Immature natural killer cell (primary cell): ENCODE results near the gene ANAPC7. TPM values are rescaled to one million over a fixed set of nuclear protein-coding genes. Genes with fewer than 3 reads are reported as not detected.
A peak's percentile ranks its signal among the peaks of the same experiment; 100 is the strongest.
"Not testable (repeated sequence)": the region's sequence is repeated elsewhere in the genome, so short reads cannot be mapped to it uniquely, and the experiment has no call there.

Source experiments
- DNase-seq, 3 donors: peaks; one replicate each; pipeline ENCODE4 v3.0.0; 2022; ENCODE audit warnings: mixed read lengths in 1 of 3
- H3K27ac Mint-ChIP-seq, 6 donors: one replicate each; pipeline ENCODE4 v1.8.0; 2020; ENCODE audit warnings: mixed read lengths in 6 of 6, mild to moderate bottlenecking in 5 of 6, inconsistent platforms in 4 of 6, moderate library complexity in 3 of 6
- H3K27me3 Mint-ChIP-seq, 3 donors: one replicate each; pipeline ENCODE4 v1.8.0; 2020 to 2021; ENCODE audit warnings: low read depth in 3 of 3, mild to moderate bottlenecking in 3 of 3, mixed read lengths in 3 of 3, moderate library complexity in 3 of 3, inconsistent platforms in 1 of 3
- H3K36me3 Mint-ChIP-seq, 3 donors: one replicate each; pipeline ENCODE4 v1.8.0; 2020; ENCODE audit warnings: mixed read lengths in 3 of 3, inconsistent platforms in 2 of 3, mild to moderate bottlenecking in 2 of 3
- H3K4me1 Mint-ChIP-seq, 2 donors: one replicate each; pipeline ENCODE4 v1.8.0; 2020; ENCODE audit warnings: inconsistent platforms in 2 of 2, mild to moderate bottlenecking in 2 of 2, mixed read lengths in 2 of 2, moderate library complexity in 1 of 2
- H3K4me3 Mint-ChIP-seq, 5 donors: one replicate each; pipeline ENCODE4 v1.8.0; 2020; ENCODE audit warnings: mild to moderate bottlenecking in 5 of 5, mixed read lengths in 5 of 5, inconsistent platforms in 3 of 5, moderate library complexity in 3 of 5
- H3K9me3 Mint-ChIP-seq, 6 donors: one replicate each; pipeline ENCODE4 v1.8.0; 2020; ENCODE audit warnings: mild to moderate bottlenecking in 6 of 6, mixed read lengths in 6 of 6, inconsistent platforms in 4 of 6, moderate library complexity in 3 of 6
- polyA plus RNA-seq, 3 donors: library from polyadenylated mRNA; unstranded; fragments of 300-500 nt; fragmentation: Illumina TruSeq; gene quantifications; one replicate each; pipeline ENCODE4 v1.2.3, GENCODE V29; 2021

Gene ANAPC7
- polyA plus RNA-seq, 3 donors from 2014 or later, result 11.0 to 26.4 (median 24.8) TPM

DNA sequence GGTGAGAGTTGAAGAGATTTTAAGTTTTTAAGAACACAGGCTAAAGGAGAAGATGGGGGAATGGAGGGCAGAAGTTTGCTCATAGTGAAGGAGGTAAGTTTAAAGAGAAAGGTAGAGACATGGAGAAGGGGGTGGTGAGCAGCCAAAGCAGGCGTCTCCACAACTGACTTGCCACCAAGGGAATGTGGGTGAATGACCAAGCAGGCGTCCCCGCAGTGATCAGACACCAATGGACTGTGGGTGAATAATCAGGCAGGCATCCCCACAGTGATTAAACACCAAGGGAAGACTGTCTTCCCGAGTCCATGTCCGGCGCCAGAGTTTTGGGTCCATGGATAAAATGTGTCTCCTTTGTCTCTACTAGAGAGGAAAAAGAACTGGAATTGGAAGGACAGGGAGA, 6.6 kb upstream of the ANAPC7 start:
- not testable (repeated sequence) for H3K9me3 Mint-ChIP-seq

DNA sequence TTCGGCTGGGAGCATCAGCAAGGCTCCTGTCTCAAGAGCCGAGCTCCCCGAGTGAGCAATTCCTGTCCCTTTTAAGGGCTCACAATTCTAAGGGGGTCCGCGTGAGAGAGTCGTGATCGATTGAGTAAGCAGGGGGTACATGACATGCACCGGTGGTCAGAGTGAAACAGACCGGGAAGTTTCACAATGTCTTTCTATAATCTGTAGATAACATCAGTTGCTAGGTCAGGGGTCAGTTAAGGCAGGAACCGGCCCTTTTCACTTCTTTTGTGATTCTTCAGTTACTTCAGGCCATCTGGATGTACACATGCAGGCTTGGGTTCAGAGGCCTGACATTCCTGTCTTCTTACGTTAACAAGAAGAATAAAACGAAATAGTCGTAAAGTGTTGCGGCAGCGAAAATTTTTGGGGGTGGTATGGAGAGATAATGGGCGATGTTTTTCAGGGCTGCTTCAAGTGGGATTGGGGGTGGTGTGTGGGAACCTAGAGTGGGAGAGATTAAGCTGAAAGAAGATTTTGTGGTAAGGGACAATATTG, 1.7 kb upstream of the ANAPC7 start:
- H3K27me3 Mint-ChIP-seq, result peaks cover 5 to 11% (median 8%) of the 10 kb centered on the region in 3 donors
- not testable (repeated sequence) for H3K9me3 Mint-ChIP-seq, H3K36me3 Mint-ChIP-seq, H3K4me3 Mint-ChIP-seq, H3K27ac Mint-ChIP-seq, DNase-seq
- H3K4me1 Mint-ChIP-seq, result peaks cover 21 to 31% of the 10 kb centered on the region in 2 donors

More for the DNA sequence above, 6.6 kb upstream of the ANAPC7 start:
- not testable (repeated sequence) for DNase-seq, H3K27ac Mint-ChIP-seq, H3K4me1 Mint-ChIP-seq, H3K4me3 Mint-ChIP-seq, H3K27me3 Mint-ChIP-seq, H3K36me3 Mint-ChIP-seq

DNA sequence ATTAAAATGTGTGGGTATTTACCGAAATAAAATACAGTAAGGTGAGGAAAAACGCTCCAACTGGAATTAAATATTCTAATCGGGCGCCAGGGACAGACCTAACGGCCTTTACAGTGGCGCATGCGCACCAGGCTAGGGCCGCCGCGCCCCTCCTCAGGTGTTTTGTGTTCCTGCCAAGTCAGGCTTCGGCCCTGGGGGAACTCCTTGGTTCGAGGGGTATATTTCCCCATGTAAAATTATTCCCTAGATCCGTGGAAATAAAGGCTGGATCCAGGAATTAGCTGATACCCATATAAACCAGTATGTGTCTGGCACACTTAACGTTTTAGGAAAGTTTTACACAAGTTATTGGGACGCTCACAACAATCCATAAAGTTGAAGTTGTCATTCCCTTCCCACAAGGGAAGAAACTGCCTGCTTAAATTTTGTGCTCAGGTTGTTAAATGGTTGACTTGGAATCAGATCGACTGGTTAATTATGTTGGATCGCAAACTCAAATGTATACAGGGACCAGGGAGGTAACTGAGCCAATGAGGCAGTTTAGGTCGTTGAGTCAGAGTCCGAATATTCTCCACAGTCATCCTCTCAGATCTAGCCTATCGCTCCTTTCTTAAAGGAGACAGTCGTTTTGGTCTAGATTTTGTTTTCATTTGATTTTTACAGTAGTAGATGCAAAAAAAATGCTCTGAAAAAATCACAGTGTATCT, 621 bp upstream of the ANAPC7 start:
- H3K4me3 Mint-ChIP-seq, result peak overlapping the region in 4 of 5 donors; percentile 96 to 100 (median 100)
- peaks cover 5 to 9% (median 8%) of the 10 kb centered on the region in 3 donors for H3K27me3 Mint-ChIP-seq
- H3K4me1 Mint-ChIP-seq, result peaks cover 25 to 35% of the 10 kb centered on the region in 2 donors
- H3K36me3 Mint-ChIP-seq, result no peaks in the 10 kb centered on the region
- peak overlapping the region; percentile 98 to 99 (median 98) for H3K27ac Mint-ChIP-seq
- peak; percentile 77 to 82 (median 82) for DNase-seq
- no peaks in the 10 kb centered on the region for H3K9me3 Mint-ChIP-seq

DNA sequence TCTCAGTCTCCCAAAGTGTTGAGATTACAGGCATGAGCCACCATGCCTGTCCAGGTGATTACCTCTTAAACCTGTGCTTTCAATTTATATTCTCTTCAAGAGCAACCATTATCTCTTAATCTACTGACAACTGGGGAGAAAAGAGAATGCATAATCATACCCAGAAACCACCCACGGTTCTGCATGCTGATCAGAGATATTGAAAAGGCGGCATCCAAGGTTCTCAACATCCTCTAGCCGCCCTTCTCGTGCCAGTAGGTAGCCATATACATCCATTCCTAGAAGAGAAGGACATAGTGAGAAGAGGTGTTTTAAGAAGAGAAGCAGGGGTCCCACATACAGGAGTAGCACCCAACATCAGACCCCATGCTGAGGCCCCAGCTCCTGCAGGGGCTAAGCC, 20.8 kb downstream of the ANAPC7 start:
- peaks cover 0 to 5% (median 1%) of the 10 kb centered on the region in 3 donors for H3K27me3 Mint-ChIP-seq
- no peak overlapping the region for H3K27ac Mint-ChIP-seq
- H3K9me3 Mint-ChIP-seq, result no peaks in the 10 kb centered on the region
- DNase-seq, result no peak
- peaks cover 25 to 45% (median 37%) of the 10 kb centered on the region in 3 donors for H3K36me3 Mint-ChIP-seq
- no peak overlapping the region for H3K4me3 Mint-ChIP-seq
- H3K4me1 Mint-ChIP-seq, result peaks cover 3 to 7% of the 10 kb centered on the region in 2 donors

DNA sequence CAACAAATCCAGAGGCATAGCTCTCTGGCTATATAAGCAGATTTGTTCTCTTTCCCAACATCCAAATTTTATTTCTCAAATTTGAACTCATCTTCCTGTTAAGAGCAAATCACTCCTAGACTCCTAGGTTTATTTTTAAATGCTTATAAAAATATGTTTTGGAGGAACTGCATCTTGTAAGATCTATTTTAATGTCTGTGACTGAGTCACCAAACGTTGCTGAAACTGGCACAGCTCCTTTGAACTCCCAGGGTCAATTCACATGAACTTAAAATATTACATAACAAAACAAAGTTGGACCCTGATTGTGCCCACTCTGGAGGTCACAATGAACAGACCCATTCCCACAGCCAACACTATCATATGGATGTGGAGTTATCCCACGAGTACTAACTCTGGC, 23.9 kb downstream of the ANAPC7 start:
- Mint-ChIP-seq H3K27ac (no peak overlapping the region), H3K4me3 (no peak overlapping the region), H3K9me3 (no peaks in the 10 kb centered on the region), H3K4me1 (no peaks in the 10 kb centered on the region), H3K36me3 (peaks cover 18 to 47% (median 34%) of the 10 kb centered on the region in 3 donors), H3K27me3 (peaks cover 0 to 1% (median 0%) of the 10 kb centered on the region in 3 donors)
- no peak for DNase-seq

DNA sequence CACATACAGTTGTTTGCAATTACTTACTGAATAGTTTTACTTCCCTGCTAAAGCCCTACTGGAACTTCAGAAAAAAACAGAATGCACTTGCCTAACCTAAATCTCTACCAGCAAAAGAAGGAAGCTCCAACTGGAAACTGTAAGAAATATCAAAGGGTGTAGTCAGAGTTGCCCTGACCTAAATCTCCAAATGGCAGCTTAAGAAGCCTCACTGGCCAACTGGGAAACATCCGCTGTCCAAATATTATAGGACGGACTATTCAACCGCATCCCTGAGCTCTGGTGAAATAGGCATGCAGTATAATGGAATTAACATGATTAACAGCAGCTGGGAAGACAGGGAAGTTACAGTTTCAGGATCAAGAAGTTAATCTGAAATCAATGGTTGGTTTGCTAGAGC, 24.3 kb downstream of the ANAPC7 start:
- H3K27ac Mint-ChIP-seq, result peak overlapping the region in 1 of 6 donors; percentile 47

DNA sequence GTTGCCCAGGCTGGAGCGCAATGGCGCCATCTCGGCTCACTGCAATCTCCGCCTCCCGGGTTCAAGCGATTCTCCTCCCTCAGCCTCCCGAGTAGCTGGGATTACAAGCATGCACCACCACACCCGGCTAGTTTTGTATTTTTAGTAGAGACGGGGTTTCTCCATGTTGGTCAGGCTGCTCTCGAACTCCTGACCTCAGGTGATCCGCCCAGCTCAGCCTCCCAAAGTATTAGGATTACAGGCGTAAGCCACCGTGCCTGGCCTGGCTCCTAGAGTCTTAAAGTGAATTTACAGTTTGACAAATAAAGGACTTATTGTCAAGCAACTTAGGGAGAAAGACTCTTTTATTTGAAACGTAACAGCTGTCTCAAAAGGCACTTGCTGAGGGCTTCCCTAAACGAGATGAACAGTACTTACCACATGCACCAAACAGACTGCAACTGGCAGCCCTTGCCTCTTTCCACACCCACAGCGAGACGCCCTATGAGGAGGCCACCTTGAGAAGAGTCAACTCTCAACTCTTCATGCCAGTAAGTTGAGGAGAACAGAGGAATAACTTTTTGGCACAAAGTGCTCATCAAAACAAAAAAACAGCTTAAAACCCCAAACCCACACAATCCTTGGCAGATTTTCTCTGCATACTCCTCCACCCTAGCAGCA, 25.2 kb downstream of the ANAPC7 start:
- Mint-ChIP-seq H3K27ac (peak overlapping the region in 1 of 6 donors; percentile 40), H3K36me3 (peaks cover 18 to 55% (median 34%) of the 10 kb centered on the region in 3 donors)
- not testable (repeated sequence) for H3K4me1 Mint-ChIP-seq, H3K9me3 Mint-ChIP-seq, DNase-seq, H3K4me3 Mint-ChIP-seq, H3K27me3 Mint-ChIP-seq

More for the DNA sequence above, 24.3 kb downstream of the ANAPC7 start:
- no peak for DNase-seq
- H3K4me3 Mint-ChIP-seq, result no peak overlapping the region
- peaks cover 18 to 51% (median 34%) of the 10 kb centered on the region in 3 donors for H3K36me3 Mint-ChIP-seq
- peaks cover 0 to 1% (median 0%) of the 10 kb centered on the region in 3 donors for H3K27me3 Mint-ChIP-seq
- H3K9me3 Mint-ChIP-seq, result no peaks in the 10 kb centered on the region
- peaks cover 0 to under 1% of the 10 kb centered on the region in 2 donors for H3K4me1 Mint-ChIP-seq

DNA sequence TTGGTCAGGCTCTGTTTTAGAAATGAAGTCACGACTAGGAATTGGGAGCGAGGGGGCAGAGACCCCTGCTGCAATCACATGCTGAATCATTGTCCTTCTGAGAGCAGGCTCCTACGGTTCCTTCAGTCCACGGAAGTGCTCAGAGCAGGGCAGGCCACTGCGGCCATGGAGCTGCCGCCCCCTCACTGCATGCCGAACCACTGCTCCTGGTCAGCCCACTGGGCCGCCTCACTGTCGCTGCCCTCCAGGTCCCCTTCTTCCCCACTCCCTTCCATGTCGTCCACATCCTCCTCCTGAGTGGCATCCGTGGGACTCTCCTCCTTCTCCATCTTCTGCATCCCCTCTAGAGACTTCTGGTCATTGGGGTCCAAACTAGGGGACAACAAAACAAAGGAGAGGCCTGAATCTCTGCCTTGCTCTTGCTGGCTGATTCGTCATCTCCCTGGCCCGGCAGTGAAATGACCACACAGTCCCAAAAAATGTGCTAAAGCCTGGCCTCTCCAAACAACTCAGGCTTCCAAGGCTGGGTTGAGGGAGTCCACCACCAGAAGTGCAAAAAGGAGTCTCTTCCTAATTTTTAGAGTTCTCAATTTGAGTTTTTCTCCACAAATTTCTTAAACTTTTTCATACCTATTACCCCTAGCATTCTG, 29.4 kb downstream of the ANAPC7 start:
- Mint-ChIP-seq H3K27ac (peak overlapping the region in 2 of 6 donors; percentile 25 to 44), H3K9me3 (no peaks in the 10 kb centered on the region), H3K36me3 (peaks cover 13 to 36% (median 24%) of the 10 kb centered on the region in 3 donors), H3K4me1 (peaks cover 0 to 7% of the 10 kb centered on the region in 2 donors), H3K4me3 (no peak overlapping the region), H3K27me3 (no peaks in the 10 kb centered on the region)
- DNase-seq, result no peak

DNA sequence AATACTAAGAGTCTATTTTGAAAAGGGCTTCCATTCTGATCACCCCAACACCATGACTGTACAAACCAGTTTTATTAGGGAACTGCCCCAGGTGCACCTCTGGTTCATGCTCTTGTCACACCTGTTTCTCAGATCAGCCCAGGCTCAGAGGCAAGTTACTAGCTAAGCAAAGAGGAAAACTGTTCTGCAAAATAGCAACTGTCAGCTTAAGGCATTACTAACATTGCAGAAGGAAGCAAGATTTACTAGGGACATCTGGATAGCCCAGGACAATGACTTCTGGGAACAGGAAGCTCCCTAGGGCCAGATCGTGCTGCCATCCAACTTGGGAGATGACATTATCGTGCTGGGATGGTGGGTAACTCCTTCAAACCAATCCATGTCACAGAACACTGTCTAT, 30.1 kb downstream of the ANAPC7 start:
- H3K36me3 Mint-ChIP-seq, result peaks cover 10 to 37% (median 22%) of the 10 kb centered on the region in 3 donors
- H3K4me3 Mint-ChIP-seq, result no peak overlapping the region
- DNase-seq, result no peak
- no peaks in the 10 kb centered on the region for H3K9me3 Mint-ChIP-seq
- H3K27ac Mint-ChIP-seq, result peak overlapping the region in 1 of 6 donors; percentile 44
- H3K4me1 Mint-ChIP-seq, result peaks cover 0 to 7% of the 10 kb centered on the region in 2 donors
- no peaks in the 10 kb centered on the region for H3K27me3 Mint-ChIP-seq

DNA sequence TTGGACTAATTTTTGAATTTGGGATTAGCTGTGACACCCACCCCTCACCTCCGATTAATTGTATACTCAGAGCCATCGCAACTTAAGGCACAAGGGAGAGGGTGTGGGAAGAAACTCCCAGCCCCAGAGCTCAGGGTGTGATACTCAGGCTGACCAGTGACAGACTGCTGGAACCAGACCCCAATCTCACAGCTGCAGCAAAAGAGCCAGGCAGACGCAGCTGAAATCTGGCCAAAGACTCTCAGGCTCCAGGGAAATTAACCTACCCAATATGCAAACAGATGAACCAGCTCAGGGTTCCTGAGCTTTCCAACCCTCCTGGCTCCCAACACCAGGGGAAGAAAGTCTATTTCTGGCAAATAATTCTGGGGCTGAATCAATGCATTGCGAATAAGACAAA, 30.5 kb downstream of the ANAPC7 start:
- Mint-ChIP-seq H3K27me3 (no peaks in the 10 kb centered on the region), H3K36me3 (peaks cover 9 to 37% (median 20%) of the 10 kb centered on the region in 3 donors), H3K27ac (peak overlapping the region in 3 of 6 donors; percentile 17 to 44 (median 36)), H3K4me1 (peaks cover 0 to 7% of the 10 kb centered on the region in 2 donors), H3K9me3 (no peaks in the 10 kb centered on the region), H3K4me3 (no peak overlapping the region)
- DNase-seq, result no peak

DNA sequence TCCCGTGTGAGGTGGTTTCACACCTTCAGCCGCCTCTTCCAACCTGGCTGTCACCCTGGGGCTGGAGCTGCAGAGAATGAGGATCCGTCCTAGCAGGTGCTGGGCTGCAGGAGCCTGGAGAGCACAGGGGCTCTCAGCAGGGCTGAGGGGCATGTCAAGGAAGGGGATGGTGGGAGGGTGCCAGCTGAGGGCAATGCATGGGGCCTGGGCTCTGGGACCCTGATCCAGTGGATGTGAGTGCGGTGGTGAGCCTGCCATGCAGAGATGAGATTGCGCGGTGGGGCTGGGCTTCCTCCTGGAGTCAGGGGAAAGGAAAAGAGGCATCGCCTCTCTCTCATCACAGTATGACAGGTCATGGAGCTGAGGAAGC, 31.5 kb downstream of the ANAPC7 start:
- Mint-ChIP-seq H3K9me3 (no peaks in the 10 kb centered on the region), H3K27ac (no peak overlapping the region), H3K27me3 (no peaks in the 10 kb centered on the region), H3K4me1 (peaks cover 0 to 7% of the 10 kb centered on the region in 2 donors), H3K36me3 (peaks cover 9 to 29% (median 14%) of the 10 kb centered on the region in 3 donors), H3K4me3 (no peak overlapping the region)
- no peak for DNase-seq

DNA sequence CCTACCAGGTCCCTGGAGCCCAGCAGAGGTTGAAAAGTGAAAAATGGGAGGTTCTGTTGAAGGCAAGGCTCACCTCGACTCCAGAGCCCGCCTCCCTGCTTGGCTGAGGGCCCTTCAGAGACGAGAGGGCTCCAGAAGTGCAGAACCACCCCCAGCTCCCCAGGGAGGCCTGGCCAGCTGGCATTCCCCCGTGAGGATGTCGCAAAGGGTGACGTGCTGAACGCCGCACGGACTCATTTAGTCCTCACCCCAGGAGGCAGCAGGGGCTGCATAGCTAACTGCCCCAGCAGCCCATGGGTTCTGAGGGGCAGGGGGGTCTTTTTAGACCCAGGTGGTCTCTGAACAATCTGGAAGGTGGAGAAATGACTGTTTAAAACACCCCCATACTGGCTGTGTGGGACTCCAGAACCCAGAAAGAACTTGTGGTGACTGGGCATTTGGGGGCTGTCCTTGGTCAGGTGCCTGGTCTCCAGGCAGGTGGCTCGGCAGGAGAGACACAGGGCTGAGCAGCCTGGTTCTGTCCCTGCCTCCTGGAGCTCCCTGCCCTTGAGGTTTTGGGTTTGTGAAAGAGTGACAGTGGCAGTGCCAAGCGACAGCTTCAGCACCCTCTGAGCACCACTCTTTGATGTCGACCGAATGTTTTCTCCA, 32.0 kb downstream of the ANAPC7 start:
- no peaks in the 10 kb centered on the region for H3K27me3 Mint-ChIP-seq
- peak in 1 of 3 donors; percentile 6 for DNase-seq
- no peaks in the 10 kb centered on the region for H3K9me3 Mint-ChIP-seq
- H3K4me3 Mint-ChIP-seq, result no peak overlapping the region
- H3K27ac Mint-ChIP-seq, result no peak overlapping the region
- peaks cover 0 to 7% of the 10 kb centered on the region in 2 donors for H3K4me1 Mint-ChIP-seq
- H3K36me3 Mint-ChIP-seq, result peaks cover 9 to 29% (median 14%) of the 10 kb centered on the region in 3 donors

DNA sequence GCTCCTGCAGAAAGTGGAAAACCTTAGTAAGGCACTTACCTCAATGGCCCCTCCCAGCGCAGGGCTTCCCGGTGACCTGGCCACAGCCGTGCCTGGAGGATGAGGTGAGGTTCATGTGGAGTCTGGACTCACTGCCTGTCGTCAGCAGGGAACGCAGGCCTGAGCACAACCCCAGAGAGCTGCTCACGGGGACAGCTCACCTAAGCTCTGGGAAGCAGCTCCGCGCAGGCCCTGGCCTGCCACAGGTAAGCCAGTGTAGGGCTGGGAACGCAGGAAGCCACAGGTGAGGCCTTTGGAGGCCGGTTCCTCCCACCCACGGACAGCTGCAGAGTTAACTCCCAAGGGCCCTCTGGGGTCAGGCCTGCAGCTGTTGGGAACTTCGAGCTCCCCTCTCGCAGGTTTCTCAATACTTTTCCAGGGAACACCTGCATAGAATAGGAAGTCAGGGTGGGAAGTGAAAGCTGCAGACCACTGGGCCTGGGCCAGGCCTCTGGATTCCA, 32.7 kb downstream of the ANAPC7 start:
- no peak overlapping the region for H3K4me3 Mint-ChIP-seq
- peaks cover 0 to 7% of the 10 kb centered on the region in 2 donors for H3K4me1 Mint-ChIP-seq
- peaks cover 9 to 25% (median 11%) of the 10 kb centered on the region in 3 donors for H3K36me3 Mint-ChIP-seq
- H3K27me3 Mint-ChIP-seq, result no peaks in the 10 kb centered on the region
- H3K27ac Mint-ChIP-seq, result no peak overlapping the region
- H3K9me3 Mint-ChIP-seq, result no peaks in the 10 kb centered on the region
- DNase-seq, result no peak
